HEK293 (cell line): ENCODE results near the gene WDR70.

Experiments
- CTCF ChIA-PET: fragments of 350-600 bp; formaldehyde crosslinking; extraction: SDS; loops from one replicate; lab custom pipeline; 2021; ENCODE audit warnings: antibody characterized with exemption; lab: Yijun Ruan, JAX
- POLR2A ChIA-PET: fragments of 300-600 bp; formaldehyde crosslinking; extraction: SDS; loops from one replicate; lab custom pipeline; 2020; ENCODE audit warnings: antibody characterized with exemption, inconsistent platforms; lab: Yijun Ruan, JAX
- H3K27ac ChIP-seq: fragments of 200-500 bp; sonication (Bioruptor generic); 2 replicates; pipeline ENCODE4 v1.5.1; 2014; ENCODE audit warnings: low read depth, low read length, control low read depth, inconsistent platforms; ENCODE audit errors: extremely low read depth
- H3K36me3 ChIP-seq, 2 experiments: fragments of 200-500 bp in 1 of 2; sonication (Bioruptor generic) in 1 of 2; 1 replicate in 1 of 2; 2 replicates in 1 of 2; pipeline ENCODE4 v1.5.1; 2014 to 2017; ENCODE audit warnings: inconsistent platforms in 2 of 2, low read length in 2 of 2; ENCODE audit not compliant: control insufficient read depth in 2 of 2, insufficient read depth in 1 of 2
- H3K4me1 ChIP-seq: fragments of 200-500 bp; sonication (Bioruptor generic); 2 replicates; pipeline ENCODE4 v1.5.1; 2014; ENCODE audit warnings: mild to moderate bottlenecking, low read length, inconsistent platforms; ENCODE audit not compliant: control insufficient read depth, insufficient read depth
- H3K4me3 ChIP-seq: 2 replicates; pipeline ENCODE4 v1.5.1; 2011; ENCODE audit warnings: low read depth, mild to moderate bottlenecking, control low read depth, low read length, moderate library complexity
- H3K9me3 ChIP-seq: fragments of 200-500 bp; sonication (Bioruptor generic); 2 replicates; pipeline ENCODE4 v1.5.1; 2014; ENCODE audit warnings: low read depth, low read length, inconsistent platforms; ENCODE audit not compliant: control insufficient read depth, insufficient read depth
- GFI1B ChIP-seq: fragments of 450-650 bp; formaldehyde crosslinking; IDR thresholded peaks from 2 replicates; pipeline ENCODE4 v1.5.1; 2016; ENCODE audit warnings: missing biosample characterization, missing genetic modification characterization
- IKZF3 ChIP-seq: fragments of 450-650 bp; IDR thresholded peaks from 2 replicates; pipeline ENCODE4 v1.5.0; 2018; ENCODE audit warnings: missing biosample characterization, mild to moderate bottlenecking, missing genetic modification characterization, moderate library complexity
- MYNN ChIP-seq: fragments of 450-650 bp; formaldehyde crosslinking; IDR thresholded peaks from 2 replicates; pipeline ENCODE4 v1.5.1; 2016; ENCODE audit warnings: missing biosample characterization, missing genetic modification characterization, borderline replicate concordance
- MZF1 ChIP-seq: fragments of 450-650 bp; formaldehyde crosslinking; IDR thresholded peaks from 2 replicates; pipeline ENCODE4 v1.5.1; 2017; ENCODE audit warnings: missing biosample characterization, missing genetic modification characterization, borderline replicate concordance
- ZNF138 ChIP-seq: fragments of 450-650 bp; formaldehyde crosslinking; IDR thresholded peaks from 2 replicates; pipeline ENCODE4 v1.5.1; 2016; ENCODE audit warnings: missing biosample characterization, missing genetic modification characterization, borderline replicate concordance
- ZNF157 ChIP-seq: fragments of 450-650 bp; formaldehyde crosslinking; IDR thresholded peaks from 2 replicates; pipeline ENCODE4 v1.5.1; 2016; ENCODE audit warnings: missing biosample characterization, missing genetic modification characterization
- ZNF266 ChIP-seq: fragments of 450-650 bp; formaldehyde crosslinking; IDR thresholded peaks from 2 replicates; pipeline ENCODE4 v1.5.1; 2016; ENCODE audit warnings: missing biosample characterization, missing genetic modification characterization, low read depth
- ZNF324 ChIP-seq: fragments of 450-650 bp; formaldehyde crosslinking; IDR thresholded peaks from 2 replicates; pipeline ENCODE4 v1.5.1; 2016; ENCODE audit warnings: missing biosample characterization, missing genetic modification characterization
- ZNF354C ChIP-seq: fragments of 450-650 bp; formaldehyde crosslinking; IDR thresholded peaks from 2 replicates; pipeline ENCODE4 v1.5.1; 2016; ENCODE audit warnings: missing biosample characterization, missing genetic modification characterization, low read depth, borderline replicate concordance
- ZNF433 ChIP-seq: fragments of 450-650 bp; formaldehyde crosslinking; IDR thresholded peaks from 2 replicates; pipeline ENCODE4 v1.5.1; 2016; ENCODE audit warnings: missing biosample characterization, missing genetic modification characterization, low read depth
- ZNF449 ChIP-seq: fragments of 450-650 bp; formaldehyde crosslinking; IDR thresholded peaks from 2 replicates; pipeline ENCODE4 v1.5.1; 2017; ENCODE audit warnings: missing biosample characterization, mild to moderate bottlenecking, missing genetic modification characterization, moderate library complexity
- ZNF624 ChIP-seq: fragments of 450-650 bp; formaldehyde crosslinking; IDR thresholded peaks from 2 replicates; pipeline ENCODE4 v1.5.1; 2017; ENCODE audit warnings: missing biosample characterization, missing genetic modification characterization
- ZNF626 ChIP-seq: fragments of 450-650 bp; sonication (Bioruptor Pico); formaldehyde crosslinking; IDR thresholded peaks from 2 replicates; pipeline ENCODE4 v1.5.1; 2018; ENCODE audit warnings: missing biosample characterization, missing genetic modification characterization, inconsistent platforms
- ZNF629 ChIP-seq: fragments of 450-650 bp; formaldehyde crosslinking; IDR thresholded peaks from 2 replicates; pipeline ENCODE4 v1.5.1; 2017; ENCODE audit warnings: missing biosample characterization, missing genetic modification characterization
- ZNF670 ChIP-seq: fragments of 450-650 bp; formaldehyde crosslinking; IDR thresholded peaks from 2 replicates; pipeline ENCODE4 v1.5.1; 2016; ENCODE audit warnings: missing biosample characterization, missing genetic modification characterization, low read depth
- ZNF776 ChIP-seq: fragments of 450-650 bp; formaldehyde crosslinking; IDR thresholded peaks from 2 replicates; pipeline ENCODE4 v1.5.0; 2017; ENCODE audit warnings: missing biosample characterization, missing genetic modification characterization, borderline replicate concordance
- ZNF785 ChIP-seq: fragments of 450-650 bp; formaldehyde crosslinking; IDR thresholded peaks from 2 replicates; pipeline ENCODE4 v1.5.1; 2016; ENCODE audit warnings: missing biosample characterization, missing genetic modification characterization
- ZSCAN16 ChIP-seq: fragments of 450-650 bp; formaldehyde crosslinking; IDR thresholded peaks from 2 replicates; pipeline ENCODE4 v1.5.1; 2016; ENCODE audit warnings: missing biosample characterization, missing genetic modification characterization

WDR70 gene

GRCh38 chr5:37554405-37554739 is 175.3 kb downstream of the WDR70 start:
- Histone ChIP-seq H3K27ac (no peak overlapping the region), H3K36me3 (no peaks in the 10 kb centered on the region), H3K4me3 (no peak overlapping the region), H3K9me3 (no peaks in the 10 kb centered on the region), H3K4me1 (no peaks in the 10 kb centered on the region)
- ChIA-PET POLR2A (no interaction called here), CTCF (interaction anchor here (0.6 to 1.7 kb wide), 9 partner anchors 10 to 599 kb away, joined by 3 to 7 read pairs (median 4); no protein-coding TSS in a partner anchor)
- TF ChIP-seq IKZF3 (tag by site-specific recombination) (no peak), MZF1 (tag by site-specific recombination) (no peak), ZNF266 (no peak), ZNF785 (tag by site-specific recombination) (no peak), ZNF157 (tag by site-specific recombination) (no peak), GFI1B (tag by site-specific recombination) (no peak), ZNF324 (tag by site-specific recombination) (no peak)

GRCh38 chr5:37554938-37555337 is 175.8 kb downstream of the WDR70 start:
- Histone ChIP-seq H3K9me3 (no peaks in the 10 kb centered on the region), H3K27ac (no peak overlapping the region), H3K4me1 (no peaks in the 10 kb centered on the region), H3K36me3 (no peaks in the 10 kb centered on the region), H3K4me3 (no peak overlapping the region)
- TF ChIP-seq MYNN (no peak), ZNF449 (tag by site-specific recombination) (peak; percentile 87; the same call in 1 of the 2 replicates)
- CTCF ChIA-PET = interaction anchor here (0.6 to 1.7 kb wide), 8 partner anchors 9 to 599 kb away, joined by 3 to 7 read pairs (median 4); no protein-coding TSS in a partner anchor
- POLR2A ChIA-PET = no interaction called here

- Histone ChIP-seq H3K27ac (no peak overlapping the region), H3K4me3 (no peak overlapping the region), H3K36me3 (no peaks in the 10 kb centered on the region), H3K9me3 (no peaks in the 10 kb centered on the region), H3K4me1 (no peaks in the 10 kb centered on the region)
- POLR2A ChIA-PET = interaction anchor here (0.6 kb wide), 1 partner anchor 57 kb away, joined by 3 read pairs; no protein-coding TSS in a partner anchor
- no peak for TF ChIP-seq ZNF629 (tag by site-specific recombination)
- TF ChIP-seq ZNF354C (tag by site-specific recombination) = no peak
- no peak for TF ChIP-seq ZNF670 (tag by site-specific recombination)
- TF ChIP-seq ZNF138 (tag by site-specific recombination) = no peak
- no peak for TF ChIP-seq ZNF624
- no peak for TF ChIP-seq ZNF433 (tag by site-specific recombination)
- no peak for TF ChIP-seq ZSCAN16 (tag by site-specific recombination)
- no peak for TF ChIP-seq ZNF626 (tag by site-specific recombination)
- TF ChIP-seq ZNF776 (tag by site-specific recombination) = no peak
- CTCF ChIA-PET = interaction anchor here (0.6 to 1.1 kb wide), 2 partner anchors 33 to 826 kb away, joined by 4 read pairs; no protein-coding TSS in a partner anchor
Observed at GRCh38 chr5:37557734-37558293, 178.7 kb downstream of the WDR70 start.
